RWPE2 (cell line): ENCODE measurements around the gene IL18BP.
A peak's percentile ranks its signal among the peaks of the same experiment; 100 is the strongest.

Source experiments
- ATAC-seq: fragments of 200-7000 bp; cut with Tn5 transposase; 3 replicates; pipeline ENCODE4 v1.9.1; 2021; ENCODE audit warnings: low read depth
- DNase-seq: peaks from one replicate; pipeline ENCODE4 v3.0.0-alpha.2; 2020; ENCODE audit warnings: low spot score
- H3K27ac ChIP-seq: fragments of 450-650 bp; 2 replicates; pipeline ENCODE4 v1.5.1; 2017; ENCODE audit warnings: mild to moderate bottlenecking; ENCODE audit not compliant: poor library complexity, severe bottlenecking
- H3K27me3 ChIP-seq: fragments of 250-450 bp; sonication (Bioruptor Pico); 2 replicates; pipeline ENCODE4 v1.5.1; 2021; ENCODE audit warnings: mild to moderate bottlenecking, moderate library complexity; ENCODE audit not compliant: insufficient read depth, poor library complexity, severe bottlenecking
- H3K36me3 ChIP-seq: fragments of 250-450 bp; sonication (Bioruptor Pico); 2 replicates; pipeline ENCODE4 v1.5.1; 2020; ENCODE audit warnings: low read depth, mild to moderate bottlenecking, moderate library complexity
- H3K4me1 ChIP-seq: fragments of 250-450 bp; sonication (Bioruptor Pico); 2 replicates; pipeline ENCODE4 v1.5.1; 2021; ENCODE audit warnings: mild to moderate bottlenecking, moderate library complexity; ENCODE audit not compliant: insufficient read depth, poor library complexity, severe bottlenecking
- H3K4me3 ChIP-seq: fragments of 250-450 bp; sonication (Bioruptor Pico); 2 replicates; pipeline ENCODE4 v1.5.1; 2021; ENCODE audit warnings: mild to moderate bottlenecking, moderate library complexity; ENCODE audit not compliant: severe bottlenecking
- H3K9me3 ChIP-seq: fragments of 250-450 bp; sonication (Bioruptor Pico); 2 replicates; pipeline ENCODE4 v1.5.1; 2021; ENCODE audit warnings: mild to moderate bottlenecking, moderate library complexity; ENCODE audit not compliant: severe bottlenecking
- TF ChIP-seq, protein P1 (sequence below): fragments of 450-650 bp; IDR thresholded peaks from one replicate; pipeline ENCODE4 v1.5.1; 2017; ENCODE audit warnings: mild to moderate bottlenecking, moderate library complexity; ENCODE audit not compliant: poor library complexity, severe bottlenecking

IL18BP gene

DNA sequence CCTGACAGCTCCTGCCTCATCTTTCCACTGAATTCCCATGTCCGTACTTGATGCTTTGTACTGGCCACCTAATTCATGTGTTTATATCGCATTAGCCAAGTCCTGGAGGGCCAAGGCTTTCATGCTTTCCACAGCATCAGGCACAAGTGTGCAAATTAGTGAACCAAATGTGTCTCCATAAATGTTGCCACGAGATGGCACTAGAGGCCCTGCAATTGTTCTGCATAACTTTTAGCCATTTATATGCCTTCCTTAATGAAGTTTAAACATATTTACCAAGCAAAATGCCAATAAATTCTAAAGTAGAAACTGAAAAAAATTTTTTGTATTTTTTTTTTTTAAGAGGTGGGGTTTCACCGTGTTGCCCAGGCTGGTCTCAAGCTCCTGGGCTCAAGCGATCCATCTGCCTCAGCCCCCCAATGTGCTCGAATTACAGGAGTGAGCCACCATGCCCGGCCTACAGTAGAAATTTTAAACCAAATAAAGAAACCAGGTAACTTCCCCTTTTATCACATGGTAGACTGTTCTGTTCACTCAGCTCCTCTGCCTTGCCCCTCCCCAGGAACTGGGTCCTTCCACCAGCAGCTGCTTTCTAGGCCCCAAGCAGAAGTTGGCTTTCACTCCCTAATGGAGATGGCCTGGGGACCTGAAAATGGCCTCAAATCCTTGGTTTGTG, 20.8 kb upstream of the IL18BP start:
- peaks cover 13% of the 10 kb centered on the region for H3K36me3 ChIP-seq
- no peaks in the 10 kb centered on the region for H3K9me3 ChIP-seq
- no peaks in the 10 kb centered on the region for H3K27me3 ChIP-seq
- H3K4me3 ChIP-seq = no peak overlapping the region
- DNase-seq = no peak
- no peaks in the 10 kb centered on the region for H3K4me1 ChIP-seq
- TF ChIP-seq, protein P1, sequence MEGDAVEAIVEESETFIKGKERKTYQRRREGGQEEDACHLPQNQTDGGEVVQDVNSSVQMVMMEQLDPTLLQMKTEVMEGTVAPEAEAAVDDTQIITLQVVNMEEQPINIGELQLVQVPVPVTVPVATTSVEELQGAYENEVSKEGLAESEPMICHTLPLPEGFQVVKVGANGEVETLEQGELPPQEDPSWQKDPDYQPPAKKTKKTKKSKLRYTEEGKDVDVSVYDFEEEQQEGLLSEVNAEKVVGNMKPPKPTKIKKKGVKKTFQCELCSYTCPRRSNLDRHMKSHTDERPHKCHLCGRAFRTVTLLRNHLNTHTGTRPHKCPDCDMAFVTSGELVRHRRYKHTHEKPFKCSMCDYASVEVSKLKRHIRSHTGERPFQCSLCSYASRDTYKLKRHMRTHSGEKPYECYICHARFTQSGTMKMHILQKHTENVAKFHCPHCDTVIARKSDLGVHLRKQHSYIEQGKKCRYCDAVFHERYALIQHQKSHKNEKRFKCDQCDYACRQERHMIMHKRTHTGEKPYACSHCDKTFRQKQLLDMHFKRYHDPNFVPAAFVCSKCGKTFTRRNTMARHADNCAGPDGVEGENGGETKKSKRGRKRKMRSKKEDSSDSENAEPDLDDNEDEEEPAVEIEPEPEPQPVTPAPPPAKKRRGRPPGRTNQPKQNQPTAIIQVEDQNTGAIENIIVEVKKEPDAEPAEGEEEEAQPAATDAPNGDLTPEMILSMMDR = peak; percentile 84
- no peak overlapping the region for H3K27ac ChIP-seq
- ATAC-seq = peak; percentile 56; the same call in 2 of the 3 replicates

GRCh38 chr11:71979094-71979493, 19.6 kb upstream of the IL18BP start:
- Histone ChIP-seq H3K9me3 (no peaks in the 10 kb centered on the region), H3K4me3 (no peak overlapping the region), H3K27ac (no peak overlapping the region), H3K36me3 (peaks cover 20% of the 10 kb centered on the region), H3K27me3 (no peaks in the 10 kb centered on the region), H3K4me1 (no peaks in the 10 kb centered on the region)
- TF ChIP-seq, protein P1 = no peak
- ATAC-seq (no peak), DNase-seq (no peak)

DNA sequence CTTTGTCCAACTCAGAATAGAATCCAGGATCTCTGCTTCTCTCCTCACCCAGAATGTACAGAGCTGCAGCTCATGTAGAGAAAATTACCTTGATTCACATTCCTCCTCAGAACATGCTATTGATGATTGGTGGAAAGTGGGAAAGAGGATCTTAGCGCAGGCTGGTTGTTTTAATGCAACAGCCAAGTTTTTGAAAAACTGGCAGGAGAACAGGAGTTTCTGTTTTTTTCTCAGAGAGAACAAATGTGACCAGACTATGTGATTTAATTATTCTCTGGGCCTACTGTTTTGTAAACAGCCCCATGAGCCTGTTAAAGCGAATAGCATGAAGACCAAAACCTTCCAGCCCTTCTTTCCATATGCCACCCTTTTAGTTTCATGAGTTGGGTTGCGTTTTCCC, 19.1 kb upstream of the IL18BP start:
- Histone ChIP-seq H3K36me3 (peaks cover 20% of the 10 kb centered on the region), H3K27ac (no peak overlapping the region), H3K4me1 (no peaks in the 10 kb centered on the region), H3K4me3 (no peak overlapping the region), H3K9me3 (no peaks in the 10 kb centered on the region), H3K27me3 (no peaks in the 10 kb centered on the region)
- TF ChIP-seq, protein P1 = no peak
- ATAC-seq = no peak
- DNase-seq = no peak

GRCh38 chr11:71986131-71986530, 12.6 kb upstream of the IL18BP start:
- no peaks in the 10 kb centered on the region for H3K27me3 ChIP-seq
- no peak for DNase-seq
- no peaks in the 10 kb centered on the region for H3K9me3 ChIP-seq
- no peaks in the 10 kb centered on the region for H3K4me1 ChIP-seq
- TF ChIP-seq, protein P1 = no peak
- H3K27ac ChIP-seq = no peak overlapping the region
- peaks cover 26% of the 10 kb centered on the region for H3K36me3 ChIP-seq
- H3K4me3 ChIP-seq = no peak overlapping the region
- ATAC-seq = no peak

DNA sequence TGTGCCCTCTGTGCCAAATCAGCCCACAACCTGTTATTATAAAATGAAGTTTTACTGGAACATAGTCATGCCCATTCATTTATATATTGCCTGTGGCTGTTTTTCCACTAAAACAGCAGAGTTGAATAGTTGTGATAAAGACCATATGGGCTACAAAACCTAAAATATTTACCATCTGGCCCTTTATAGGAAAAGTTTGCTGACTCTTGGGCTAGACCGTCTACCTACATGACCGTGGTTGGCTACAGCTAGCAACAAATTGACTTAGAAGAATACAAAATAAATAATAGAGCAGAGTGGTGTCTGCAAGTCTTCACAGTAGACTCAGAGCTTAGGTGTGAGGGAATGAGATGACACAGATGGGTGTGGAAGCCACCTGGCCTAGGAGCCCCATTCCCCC, 11.2 kb upstream of the IL18BP start:
- TF ChIP-seq, protein P1 = no peak
- Histone ChIP-seq H3K27me3 (no peaks in the 10 kb centered on the region), H3K4me3 (no peak overlapping the region), H3K36me3 (peaks cover 32% of the 10 kb centered on the region), H3K4me1 (no peaks in the 10 kb centered on the region), H3K9me3 (no peaks in the 10 kb centered on the region), H3K27ac (no peak overlapping the region)
- DNase-seq (no peak), ATAC-seq (no peak)
